SK-N-MC (cell line): ENCODE measurements around the gene BCAS1.

Experiments
- EZH2 ChIP-seq: fragments of 200-600 bp; sonication (generic); IDR thresholded peaks from one replicate; pipeline ENCODE4 v1.6.1; 2017; ENCODE audit warnings: antibody characterized with exemption
- POLR2AphosphoS5 ChIP-seq: IDR thresholded peaks from 2 replicates; pipeline ENCODE4 v1.6.1; 2012; ENCODE audit warnings: mild to moderate bottlenecking, low read depth, low read length, borderline replicate concordance

DNA sequence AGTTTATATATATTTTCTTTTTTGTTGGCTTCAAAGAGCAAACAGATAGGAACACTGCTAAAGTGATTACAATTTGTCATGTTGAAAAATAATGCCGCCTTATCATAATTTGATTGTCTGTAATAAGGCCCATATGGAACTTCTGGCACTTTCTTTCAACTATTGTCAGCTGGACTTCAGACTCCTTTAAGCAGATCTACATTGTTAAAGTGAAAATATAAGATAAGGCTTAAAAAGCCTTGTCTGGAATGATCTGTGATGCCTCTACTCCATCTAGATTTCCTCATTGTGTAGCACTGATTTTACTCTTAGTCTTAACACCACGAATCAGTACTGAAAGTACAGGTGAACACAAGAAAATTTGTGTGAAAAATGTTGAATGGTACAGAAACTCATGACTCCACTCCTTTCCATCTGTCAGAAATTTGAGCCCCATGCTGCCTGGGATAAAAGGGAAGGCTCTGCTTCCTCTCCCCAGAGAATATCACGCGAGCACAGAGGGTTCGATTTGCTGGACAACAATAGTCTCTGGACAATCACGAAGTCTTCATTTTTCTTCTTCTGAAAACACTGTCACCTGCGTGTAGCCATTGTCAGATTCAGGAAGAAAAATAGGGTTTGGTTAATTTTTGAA is 56.0 kb downstream of the BCAS1 start:
- TF ChIP-seq POLR2AphosphoS5: no peak
- no peak for TF ChIP-seq EZH2
